Stimulated activated CD4-positive, alpha-beta T cell treated with anti-CD3 and anti-CD28 coated beads, Interleukin-12 subunit alpha, Interleukin-12 subunit beta, amount 100 ng/mL, for 48 hours (primary cell): ENCODE data around the gene RNPEP.
A peak's percentile ranks its signal among the peaks of the same experiment; 100 is the strongest.
"Not testable (repeated sequence)": the region's sequence is repeated elsewhere in the genome, so short reads cannot be mapped to it uniquely, and the experiment has no call there.

Experiments used
- DNase-seq, 3 donors: peaks; one replicate each; pipeline ENCODE4 v3.0.0-alpha.2; 2020; ENCODE audit warnings: low read depth in 2 of 3, low spot score in 1 of 3

The RNPEP gene, protein sequence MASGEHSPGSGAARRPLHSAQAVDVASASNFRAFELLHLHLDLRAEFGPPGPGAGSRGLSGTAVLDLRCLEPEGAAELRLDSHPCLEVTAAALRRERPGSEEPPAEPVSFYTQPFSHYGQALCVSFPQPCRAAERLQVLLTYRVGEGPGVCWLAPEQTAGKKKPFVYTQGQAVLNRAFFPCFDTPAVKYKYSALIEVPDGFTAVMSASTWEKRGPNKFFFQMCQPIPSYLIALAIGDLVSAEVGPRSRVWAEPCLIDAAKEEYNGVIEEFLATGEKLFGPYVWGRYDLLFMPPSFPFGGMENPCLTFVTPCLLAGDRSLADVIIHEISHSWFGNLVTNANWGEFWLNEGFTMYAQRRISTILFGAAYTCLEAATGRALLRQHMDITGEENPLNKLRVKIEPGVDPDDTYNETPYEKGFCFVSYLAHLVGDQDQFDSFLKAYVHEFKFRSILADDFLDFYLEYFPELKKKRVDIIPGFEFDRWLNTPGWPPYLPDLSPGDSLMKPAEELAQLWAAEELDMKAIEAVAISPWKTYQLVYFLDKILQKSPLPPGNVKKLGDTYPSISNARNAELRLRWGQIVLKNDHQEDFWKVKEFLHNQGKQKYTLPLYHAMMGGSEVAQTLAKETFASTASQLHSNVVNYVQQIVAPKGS

DNA sequence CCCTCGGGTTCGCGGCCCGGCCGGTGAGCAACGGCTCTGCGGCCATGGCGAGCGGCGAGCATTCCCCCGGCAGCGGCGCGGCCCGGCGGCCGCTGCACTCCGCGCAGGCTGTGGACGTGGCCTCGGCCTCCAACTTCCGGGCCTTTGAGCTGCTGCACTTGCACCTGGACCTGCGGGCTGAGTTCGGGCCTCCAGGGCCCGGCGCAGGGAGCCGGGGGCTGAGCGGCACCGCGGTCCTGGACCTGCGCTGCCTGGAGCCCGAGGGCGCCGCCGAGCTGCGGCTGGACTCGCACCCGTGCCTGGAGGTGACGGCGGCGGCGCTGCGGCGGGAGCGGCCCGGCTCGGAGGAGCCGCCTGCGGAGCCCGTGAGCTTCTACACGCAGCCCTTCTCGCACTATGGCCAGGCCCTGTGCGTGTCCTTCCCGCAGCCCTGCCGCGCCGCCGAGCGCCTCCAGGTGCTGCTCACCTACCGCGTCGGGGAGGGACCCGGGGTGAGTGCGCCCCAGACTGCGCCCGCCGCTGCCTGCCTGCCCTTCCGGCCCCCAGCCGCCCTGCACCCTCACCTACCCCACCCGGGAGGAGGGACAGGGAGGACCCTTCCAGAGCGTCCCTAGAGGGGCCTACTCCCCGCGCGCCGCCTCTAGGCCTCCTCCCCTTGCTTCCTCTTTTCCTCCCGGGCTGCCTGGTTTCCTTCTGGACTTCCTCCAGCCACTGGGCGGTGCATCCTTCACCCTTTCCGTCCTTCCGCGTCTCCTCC is at the start of gene RNPEP:
Gene RNPEP, plus strand, starts transcription at position 26 of the 757 bp plus-strand sequence. Its CDS starts 19 bp downstream, at position 45.
- peak; percentile 14 to 37 (median 21) for DNase-seq

DNA sequence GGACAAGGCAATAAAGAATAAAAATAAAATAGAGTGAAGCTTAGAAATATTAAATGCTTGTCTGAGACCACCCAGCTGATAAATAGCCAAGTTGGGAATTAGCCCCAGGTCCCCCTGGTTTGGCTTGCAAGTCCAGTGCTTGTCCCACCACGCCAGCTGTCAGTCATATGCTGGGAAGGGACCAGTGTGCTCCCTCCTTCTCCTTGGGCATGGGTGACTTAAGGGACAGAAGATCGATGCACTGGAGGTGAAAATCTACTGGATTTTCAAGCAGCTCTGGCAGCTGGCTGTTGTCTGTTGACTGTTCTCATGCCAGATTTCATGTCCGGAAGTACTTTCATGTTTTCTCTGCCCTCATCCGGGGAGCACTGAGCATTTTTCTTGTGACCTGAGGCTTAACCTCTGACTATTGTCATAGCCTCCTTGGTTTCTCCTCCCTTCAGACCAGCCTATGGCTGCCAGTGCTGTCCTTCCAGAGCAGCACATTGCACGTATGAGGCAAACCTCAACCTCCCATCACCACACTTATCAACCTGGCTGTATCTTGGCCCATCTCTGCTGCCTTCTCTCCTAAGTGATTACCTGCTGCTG is 48.5 kb upstream of the RNPEP start:
- no peak for DNase-seq

DNA sequence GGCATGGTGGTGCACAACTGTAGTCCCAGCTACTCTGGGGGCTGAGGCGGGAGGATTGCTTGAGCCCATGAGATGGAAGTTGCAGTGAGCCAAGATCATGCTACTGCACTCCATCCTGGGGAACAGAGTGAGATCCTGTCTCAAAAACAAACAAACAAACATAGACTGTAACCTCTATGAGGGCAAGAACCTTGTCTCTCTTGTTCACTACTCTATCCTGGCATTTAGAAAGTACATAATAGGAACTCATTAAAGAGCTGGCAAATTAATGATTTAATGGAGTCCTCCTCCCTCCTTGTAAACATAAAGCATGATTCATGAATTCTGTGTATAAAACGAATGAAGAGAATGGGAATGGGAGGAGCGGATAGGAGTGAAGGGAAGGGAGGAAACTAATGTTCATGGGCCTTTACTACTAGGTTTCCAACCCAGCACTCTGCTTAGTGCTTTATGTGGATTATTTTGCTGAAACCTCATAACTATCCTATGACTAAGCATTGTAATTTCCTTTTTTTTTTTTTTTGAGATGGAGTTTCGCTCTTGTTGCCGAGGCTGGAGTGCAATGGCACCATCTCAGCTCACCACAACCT is 44.7 kb upstream of the RNPEP start:
- DNase-seq: no peak

DNA sequence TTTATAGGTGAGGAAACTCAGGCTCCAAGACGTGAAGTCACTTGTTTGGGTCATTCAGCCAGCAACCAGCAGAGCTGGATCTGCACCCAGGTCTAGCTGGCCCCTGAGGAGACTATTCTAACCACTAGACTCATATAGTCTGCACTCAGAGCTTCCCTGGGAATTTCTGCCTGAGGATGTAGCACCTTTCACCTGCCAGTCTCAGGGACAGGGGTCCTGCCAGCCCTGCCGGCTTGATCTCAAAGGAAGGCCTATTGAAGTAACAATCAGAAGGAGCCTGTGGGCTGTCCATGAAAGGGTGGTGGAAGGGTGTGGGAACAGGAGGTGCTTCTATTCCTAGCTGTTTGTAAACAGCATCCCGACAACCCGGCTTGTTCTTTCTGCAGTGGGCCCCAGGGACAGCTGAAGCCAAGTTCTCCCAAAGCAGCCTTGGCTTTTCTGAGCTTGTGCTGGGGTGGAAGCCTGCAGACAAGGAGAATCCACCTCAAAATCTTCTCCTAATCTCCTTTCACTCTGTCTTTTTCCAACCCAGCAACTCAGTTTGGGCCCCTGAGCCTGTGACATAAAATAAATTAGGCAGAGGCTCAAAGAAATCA is 43.9 kb upstream of the RNPEP start:
- DNase-seq: no peak

DNA sequence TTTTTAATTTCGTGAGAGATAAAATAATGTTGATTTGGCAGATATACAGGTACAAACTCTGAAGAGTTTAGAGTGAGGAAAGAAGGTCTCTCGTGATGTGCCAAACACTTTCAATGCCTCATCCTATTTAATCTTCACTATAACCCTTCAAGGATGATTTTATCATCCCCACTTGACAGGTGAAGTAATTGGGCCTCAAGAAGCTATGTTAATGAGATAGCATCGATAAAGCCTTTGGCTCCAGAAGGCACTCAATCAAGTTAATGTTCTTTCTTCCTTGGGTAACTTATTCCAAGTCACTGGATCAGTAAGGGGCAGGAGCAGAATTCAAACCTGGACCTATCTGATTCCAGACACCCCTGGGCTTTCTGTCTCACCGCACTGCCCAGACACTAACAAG is 43.3 kb upstream of the RNPEP start:
- no peak for DNase-seq

DNA sequence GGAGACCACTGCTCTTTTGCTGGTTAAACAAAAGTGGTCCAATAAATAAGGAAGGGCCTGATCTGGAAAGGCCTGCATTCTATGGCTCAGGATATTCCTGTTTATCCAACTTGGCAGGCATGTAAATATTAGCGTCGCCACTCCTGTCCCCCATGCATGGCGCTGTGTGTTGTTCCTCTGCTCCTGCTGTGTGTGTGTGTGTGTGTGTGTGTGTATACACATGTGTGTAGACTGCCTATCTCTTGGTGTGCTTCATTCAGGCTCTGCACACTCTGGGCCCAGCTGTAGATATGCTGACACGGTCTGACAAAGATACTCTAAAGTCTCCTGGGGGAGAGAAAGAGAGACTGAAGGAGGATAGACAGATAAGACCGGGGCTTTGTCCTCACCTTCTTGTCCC is 42.9 kb upstream of the RNPEP start:
- DNase-seq: no peak

DNA sequence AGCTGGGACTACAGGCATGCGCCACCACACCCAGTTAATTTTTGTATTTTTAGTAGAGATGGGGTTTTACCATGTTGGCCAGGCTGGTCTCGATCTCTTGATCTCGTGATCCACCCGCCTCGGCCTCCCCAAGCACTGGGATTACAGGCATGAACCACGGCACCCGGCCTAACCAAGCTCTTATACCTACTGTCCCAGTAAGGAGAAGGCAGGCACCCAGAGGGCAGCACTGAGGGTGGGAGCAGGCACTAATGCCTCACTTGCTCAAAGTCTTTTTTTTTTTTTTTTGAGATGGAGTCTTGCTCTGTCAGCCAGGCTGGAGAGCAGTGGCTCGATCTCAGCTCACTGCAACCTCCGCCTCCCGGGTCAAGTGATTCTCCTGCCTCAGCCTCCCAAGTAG is 42.1 kb upstream of the RNPEP start:
- DNase-seq: not testable (repeated sequence)

DNA sequence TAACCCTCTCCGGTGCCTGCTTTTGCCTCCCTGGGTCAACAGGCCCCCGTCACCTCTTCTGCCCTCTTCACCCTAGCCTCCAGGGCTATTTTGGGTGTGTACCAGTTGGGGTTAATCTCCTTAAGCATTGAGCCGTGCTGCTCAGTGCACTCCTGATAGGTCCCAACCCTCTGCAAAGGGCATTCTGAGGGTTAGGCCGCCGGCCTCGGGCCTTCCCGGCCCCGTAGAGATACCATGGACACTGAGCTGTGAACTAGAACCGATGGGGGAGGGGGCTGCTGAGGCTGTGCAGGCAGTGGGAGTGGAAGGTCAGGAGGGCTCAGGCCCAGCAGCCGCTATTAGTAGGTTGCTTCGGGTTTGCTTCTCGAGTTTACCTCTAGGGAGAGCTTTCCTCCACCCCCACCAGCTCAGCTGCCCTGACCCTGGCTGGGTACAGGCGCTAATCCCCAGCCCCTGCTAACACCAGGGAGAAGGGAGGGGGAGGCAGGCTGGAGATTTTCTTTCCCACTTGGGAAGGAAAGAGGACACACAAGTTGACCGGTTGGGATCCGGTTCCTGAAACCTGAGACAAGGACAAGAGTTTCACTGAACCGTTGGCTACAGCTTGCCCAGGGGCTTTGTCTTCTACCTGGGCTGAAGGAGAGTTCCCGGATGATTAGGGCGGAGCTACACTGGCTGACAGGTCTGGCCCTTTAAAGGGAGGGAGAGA is 40.9 kb upstream of the RNPEP start:
- no peak for DNase-seq

DNA sequence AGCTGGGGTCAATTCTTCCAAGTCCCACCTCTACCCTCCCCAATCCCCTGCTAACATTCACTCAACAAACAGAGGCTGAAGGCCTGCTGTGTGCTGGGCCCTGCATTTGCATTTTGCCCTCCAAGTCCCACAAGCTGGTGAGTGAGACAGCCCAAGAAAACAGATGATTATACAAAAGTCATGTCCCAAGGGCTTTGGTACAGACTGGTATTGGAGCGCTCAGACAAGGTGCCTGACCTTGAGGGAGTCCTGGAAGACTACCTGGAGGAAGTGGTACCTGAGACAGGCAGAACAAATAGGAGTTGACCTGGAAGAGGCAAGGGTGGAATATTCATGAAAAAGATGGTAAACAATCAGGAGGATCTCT is 40.3 kb upstream of the RNPEP start:
- DNase-seq: no peak

DNA sequence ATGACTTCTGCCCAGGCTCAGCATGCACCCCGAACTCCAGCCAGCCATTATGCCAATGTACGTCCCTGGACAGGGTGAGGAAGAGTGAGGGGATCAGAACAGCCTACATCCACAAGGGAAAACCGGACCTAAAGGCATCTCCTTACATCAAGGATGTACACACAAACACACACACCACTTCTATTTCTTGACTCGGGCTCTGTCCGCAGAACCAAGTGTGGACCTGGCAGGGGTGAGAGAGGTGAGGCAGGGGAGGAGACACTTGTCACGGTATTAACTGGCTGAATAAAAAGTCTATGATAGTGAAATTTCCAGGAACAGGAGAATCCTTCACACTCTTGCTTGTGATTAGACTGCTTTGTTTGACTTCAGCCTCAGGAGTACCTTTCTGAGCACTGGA is 38.4 kb upstream of the RNPEP start:
- DNase-seq: no peak

DNA sequence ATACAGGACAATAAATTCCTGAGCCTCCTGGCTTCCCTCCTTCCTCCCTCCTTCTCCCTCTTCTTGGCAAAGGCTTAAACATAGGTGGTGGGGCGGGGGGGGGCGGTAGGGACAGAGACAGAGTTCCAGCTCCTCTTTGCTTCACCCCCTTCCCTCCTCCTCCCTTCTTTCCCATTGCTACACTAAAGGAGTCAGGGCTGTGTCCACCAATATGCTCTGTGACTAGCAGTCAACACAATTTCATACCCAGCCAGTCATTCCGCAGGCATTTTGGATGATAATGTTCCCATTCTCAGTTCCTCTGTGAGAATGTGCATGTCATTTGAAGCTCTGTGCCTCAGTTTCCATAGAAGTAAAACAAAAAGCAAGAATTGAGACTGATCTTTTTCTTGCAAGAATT is 37.8 kb upstream of the RNPEP start:
- no peak for DNase-seq

DNA sequence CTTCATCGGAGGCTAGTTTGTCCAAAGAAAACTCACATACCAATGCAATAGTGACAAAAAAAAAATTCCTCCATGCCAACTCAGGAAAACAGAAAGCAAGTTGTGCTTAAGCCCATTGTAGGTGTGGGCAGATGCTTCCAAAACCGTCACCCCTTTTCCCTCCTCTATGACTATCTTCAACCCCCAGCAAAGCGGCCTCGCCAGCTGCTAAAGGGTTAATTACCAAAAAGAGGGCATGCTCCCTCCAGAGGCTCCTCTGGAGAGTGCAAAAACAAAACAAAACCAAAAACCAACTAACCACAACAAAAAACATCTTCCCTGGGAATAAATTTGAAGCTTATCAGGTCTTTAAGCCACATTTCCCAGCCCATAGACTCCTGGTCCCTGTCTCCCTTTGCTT is 37.3 kb upstream of the RNPEP start:
- no peak for DNase-seq

DNA sequence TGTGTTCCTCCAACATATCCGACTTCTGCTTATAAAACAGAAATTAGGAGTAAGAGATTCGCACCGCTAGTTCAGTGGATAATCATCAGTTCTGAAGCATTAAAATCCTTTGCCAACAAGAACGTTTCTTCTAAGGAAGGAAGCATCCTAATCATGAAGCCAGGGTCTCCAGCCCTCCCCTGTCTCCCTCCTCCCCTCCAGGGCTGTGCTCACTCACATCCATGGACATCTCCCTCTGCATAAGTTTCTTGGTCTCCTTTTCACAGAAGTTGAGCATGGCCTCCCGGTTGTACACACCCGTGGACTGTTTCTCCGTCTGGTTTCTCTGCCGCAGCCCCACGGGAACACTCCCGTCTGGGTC is 36.6 kb upstream of the RNPEP start:
- no peak for DNase-seq

DNA sequence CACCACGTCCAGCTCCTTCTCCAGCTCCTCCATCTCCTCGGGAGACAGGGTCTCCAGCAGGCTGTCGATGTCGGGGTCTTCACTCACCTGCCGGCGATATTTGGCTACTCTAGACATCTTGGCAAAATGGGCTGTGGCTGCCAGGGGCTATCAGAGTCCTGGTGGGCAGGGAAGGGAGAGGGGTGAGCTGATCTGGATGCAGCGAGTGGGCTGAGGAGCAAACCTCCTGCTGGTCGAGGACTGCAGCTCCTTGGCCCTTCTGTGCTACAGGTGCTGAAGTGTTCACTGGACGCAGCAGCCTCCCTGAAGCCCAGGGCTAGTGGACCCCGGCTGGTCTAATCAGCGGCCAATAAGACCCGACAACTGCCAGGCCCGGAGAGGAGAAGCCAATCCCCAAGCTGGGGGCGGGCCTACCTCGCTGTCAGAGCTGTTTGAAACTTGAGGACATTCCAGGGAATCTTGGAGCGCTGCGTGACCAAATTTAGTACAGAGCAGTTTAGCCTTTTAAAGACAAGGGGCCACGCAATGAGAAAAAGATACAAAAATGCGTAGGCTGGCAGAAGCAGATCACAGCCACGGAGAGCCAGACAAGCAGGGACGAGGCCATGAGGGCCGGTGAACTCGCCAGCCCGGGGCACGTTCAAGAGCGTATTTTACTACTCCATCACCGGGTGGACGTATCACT is 36.1 kb upstream of the RNPEP start, which contains the start of gene LMOD1:
Gene LMOD1, minus strand, starts transcription at position 325 of the 685 bp plus-strand sequence. Its CDS starts 208 bp downstream, at position 117.
- no peak for DNase-seq

DNA sequence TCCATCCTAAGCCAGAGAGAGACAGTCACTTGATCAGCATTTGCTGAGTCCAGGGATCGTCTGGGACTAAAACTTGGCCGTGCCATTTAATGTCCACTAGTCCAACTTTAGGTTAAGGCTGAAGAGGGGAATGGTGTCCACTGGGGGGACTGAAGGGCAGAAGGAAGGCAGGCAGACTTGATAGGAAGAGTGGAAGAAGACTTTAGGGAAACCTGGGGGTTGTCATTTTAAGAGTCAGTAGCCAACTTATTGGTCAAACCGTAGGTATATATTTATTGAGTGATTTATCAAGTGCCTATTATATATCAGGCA is 34.8 kb upstream of the RNPEP start:
- no peak for DNase-seq

DNA sequence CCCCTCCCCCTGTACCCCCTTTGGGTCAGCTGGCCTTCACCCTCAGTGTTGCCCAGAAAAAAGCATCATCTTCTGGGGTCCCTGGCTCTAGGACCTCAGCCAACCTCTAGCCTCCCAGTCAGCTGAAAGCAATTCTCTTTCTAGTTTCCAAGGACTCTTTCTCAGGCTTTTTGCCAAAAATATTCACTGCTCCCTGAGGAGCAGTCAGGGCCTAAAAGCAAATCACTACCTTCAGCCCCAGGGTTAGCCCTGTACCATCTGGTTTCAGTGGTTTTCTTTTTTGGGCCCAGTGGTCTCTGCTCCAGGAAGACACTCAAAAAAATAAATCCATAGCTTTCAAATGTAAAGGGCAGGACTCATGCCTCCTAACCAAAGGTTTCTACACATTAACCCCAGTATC is 33.0 kb upstream of the RNPEP start:
- DNase-seq: no peak

DNA sequence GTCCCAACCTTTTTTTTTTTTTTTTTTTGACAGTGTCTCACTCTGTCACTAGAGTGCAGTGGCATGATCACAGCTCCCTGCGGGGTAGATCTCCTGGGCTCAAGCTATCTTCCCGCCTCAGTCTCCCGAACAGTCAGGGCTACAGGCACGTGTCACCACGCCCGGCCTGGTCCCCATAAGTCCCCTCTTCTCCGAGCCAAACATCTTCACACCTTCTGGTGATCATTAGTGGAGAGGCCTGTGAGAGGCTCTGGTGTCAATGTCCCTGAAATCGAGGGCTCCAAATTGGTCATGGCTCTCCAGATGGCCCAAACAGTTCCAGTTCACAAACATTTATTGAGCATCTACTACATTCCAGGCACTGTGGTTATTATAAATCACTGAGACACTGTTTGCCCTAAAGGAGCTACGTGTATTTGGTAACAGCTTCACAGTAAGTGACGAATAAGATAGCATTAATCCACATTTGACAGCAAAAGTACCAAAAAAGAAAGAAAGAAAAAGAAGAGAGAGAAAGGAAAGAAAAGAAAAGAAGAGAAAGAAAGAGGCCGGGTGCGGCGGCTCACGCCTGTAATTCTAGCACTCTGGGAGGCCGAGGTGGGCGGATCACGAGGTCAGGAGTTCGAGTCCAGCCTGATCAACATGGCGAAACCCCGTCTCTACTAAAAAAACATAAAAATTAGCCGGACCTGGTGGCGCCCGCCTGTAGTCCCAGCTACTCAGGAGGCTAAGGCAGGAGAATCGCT is 28.0 kb upstream of the RNPEP start:
- peak in 2 of 3 donors; percentile 7 to 10 for DNase-seq

DNA sequence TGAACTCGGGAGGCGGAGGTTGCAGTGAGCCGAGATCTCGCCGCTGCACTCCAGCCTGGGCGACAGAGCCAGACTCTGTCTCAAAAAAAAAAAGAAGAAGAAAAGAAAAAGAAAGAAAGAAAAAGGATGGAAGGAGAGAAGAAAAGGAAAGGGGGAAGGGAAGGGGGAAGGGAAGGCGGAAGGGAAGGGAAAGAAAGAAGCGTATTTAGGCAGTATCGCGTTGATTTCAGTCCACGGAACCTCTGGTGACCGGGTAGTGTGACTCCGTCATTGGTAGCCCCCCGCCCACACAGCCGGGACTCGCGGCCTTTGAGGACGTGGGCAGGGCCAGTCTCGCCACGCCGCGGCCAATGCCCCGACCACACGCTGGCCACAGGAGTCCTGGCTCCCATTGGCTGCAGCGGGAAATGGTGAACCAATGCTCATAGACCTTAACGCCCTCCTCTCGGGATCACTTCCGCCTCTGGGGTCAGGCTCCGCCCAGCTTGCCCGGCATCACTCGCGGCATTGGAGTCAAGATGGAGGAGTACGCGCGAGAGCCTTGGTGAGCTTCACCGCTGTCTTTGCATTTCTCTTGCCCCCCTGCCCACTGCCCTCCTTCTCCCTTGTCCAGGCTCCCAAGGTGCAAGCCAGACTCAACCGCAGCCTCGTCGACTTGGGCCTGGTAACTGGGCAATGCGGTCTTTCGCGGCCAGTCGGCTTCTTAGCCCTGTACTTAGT is 27.3 kb upstream of the RNPEP start, which contains the start of gene TIMM17A:
Gene TIMM17A, plus strand, starts transcription at position 495 of the 720 bp plus-strand sequence. Its CDS starts 24 bp downstream, at position 519.
- peak; percentile 90 to 94 (median 92) for DNase-seq
